Hepatic stellate cell (primary cell): ENCODE measurements around the gene IGIP.

Source experiments
- DNase-seq: peaks from one replicate; pipeline ENCODE4 v3.0.0; 2011; ENCODE audit warnings: low spot score

IGIP gene

GRCh38 chr5:140165101-140165922 is 39.6 kb downstream of the IGIP start:
- no peak for DNase-seq

- no peak for DNase-seq
Observed at GRCh38 chr5:140165923-140166270, 40.2 kb downstream of the IGIP start.

- no peak for DNase-seq
Observed at GRCh38 chr5:140166911-140167310, 41.2 kb downstream of the IGIP start.

GRCh38 chr5:140168371-140168770 is 42.6 kb downstream of the IGIP start:
- no peak for DNase-seq

GRCh38 chr5:140169410-140169809 is 43.7 kb downstream of the IGIP start:
- no peak for DNase-seq

GRCh38 chr5:140172483-140172882 is 46.7 kb downstream of the IGIP start:
- no peak for DNase-seq

- DNase-seq = no peak
Observed at GRCh38 chr5:140174014-140174413, 48.3 kb downstream of the IGIP start.

- peak; percentile 88 for DNase-seq
Observed at GRCh38 chr5:140174465-140175366, 49.0 kb downstream of the IGIP start, which contains the start of gene CYSTM1. TSS of gene CYSTM1 (plus strand) at chr5:140175188. CDS start at chr5:140194466, 19,278 bp downstream.

- DNase-seq = peak; percentile 78
Observed at GRCh38 chr5:140175367-140176030, 49.8 kb downstream of the IGIP start.

GRCh38 chr5:140176031-140176387 is 50.3 kb downstream of the IGIP start:
- DNase-seq = no peak

GRCh38 chr5:140178086-140178410 is 52.3 kb downstream of the IGIP start:
- no peak for DNase-seq

- no peak for DNase-seq
Observed at GRCh38 chr5:140178482-140179116, 52.9 kb downstream of the IGIP start.
